Measurements from ENCODE around the gene KPNA3.
"Not testable (repeated sequence)": the region's sequence is repeated elsewhere in the genome, so short reads cannot be mapped to it uniquely, and the experiment has no call there.

DNA sequence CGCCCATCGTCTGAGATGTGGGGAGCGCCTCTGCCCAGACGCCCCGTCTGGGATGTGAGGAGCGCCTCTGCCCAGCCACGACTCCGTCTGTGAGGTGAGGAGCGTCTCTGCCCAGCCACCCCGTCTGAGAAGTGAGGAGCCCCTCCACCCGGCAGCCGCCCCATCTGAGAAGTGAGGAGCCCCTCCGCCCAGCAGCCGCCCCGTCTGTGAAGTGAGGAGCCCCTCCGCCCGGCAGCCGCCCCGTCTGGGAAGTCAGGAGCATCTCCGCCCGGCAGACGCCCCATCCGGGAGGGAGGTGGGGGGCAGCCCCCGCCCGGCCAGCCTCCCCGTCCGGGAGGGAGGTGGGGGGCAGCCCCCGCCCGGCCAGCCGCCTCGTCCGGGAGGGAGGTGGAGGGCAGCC lies 30.7 kb downstream of the KPNA3 start:
- TF ChIP-seq, protein P1, sequence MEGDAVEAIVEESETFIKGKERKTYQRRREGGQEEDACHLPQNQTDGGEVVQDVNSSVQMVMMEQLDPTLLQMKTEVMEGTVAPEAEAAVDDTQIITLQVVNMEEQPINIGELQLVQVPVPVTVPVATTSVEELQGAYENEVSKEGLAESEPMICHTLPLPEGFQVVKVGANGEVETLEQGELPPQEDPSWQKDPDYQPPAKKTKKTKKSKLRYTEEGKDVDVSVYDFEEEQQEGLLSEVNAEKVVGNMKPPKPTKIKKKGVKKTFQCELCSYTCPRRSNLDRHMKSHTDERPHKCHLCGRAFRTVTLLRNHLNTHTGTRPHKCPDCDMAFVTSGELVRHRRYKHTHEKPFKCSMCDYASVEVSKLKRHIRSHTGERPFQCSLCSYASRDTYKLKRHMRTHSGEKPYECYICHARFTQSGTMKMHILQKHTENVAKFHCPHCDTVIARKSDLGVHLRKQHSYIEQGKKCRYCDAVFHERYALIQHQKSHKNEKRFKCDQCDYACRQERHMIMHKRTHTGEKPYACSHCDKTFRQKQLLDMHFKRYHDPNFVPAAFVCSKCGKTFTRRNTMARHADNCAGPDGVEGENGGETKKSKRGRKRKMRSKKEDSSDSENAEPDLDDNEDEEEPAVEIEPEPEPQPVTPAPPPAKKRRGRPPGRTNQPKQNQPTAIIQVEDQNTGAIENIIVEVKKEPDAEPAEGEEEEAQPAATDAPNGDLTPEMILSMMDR (conservative IDR thresholded peaks at IDR 0.05 in 1 of 2, IDR thresholded peaks at IDR 0.05 in 1 of 2; ENCODE audit: extremely low read depth in 1 of 2, insufficient read depth in 1 of 2, low read depth in 1 of 2, low read length in 2 of 2), result not testable (repeated sequence)
- TF ChIP-seq EZH2 (IDR thresholded peaks at IDR 0.05; ENCODE audit: borderline replicate concordance, low read length), result not testable (repeated sequence)

Data from mammary epithelial cell (primary cell).